Hematopoietic multipotent progenitor cell treated with erythropoietin and hydrocortisone succinate and interleukin-3 and kit ligand, for 4 days (in vitro differentiated cells): ENCODE measurements around the gene SLC25A13.
A peak's percentile ranks its signal among the peaks of the same experiment; 100 is the strongest.

ENCODE experiments used
- DNase-seq: peaks from one replicate; pipeline ENCODE4 v3.0.0-alpha.2; 2015

Gene SLC25A13

DNA sequence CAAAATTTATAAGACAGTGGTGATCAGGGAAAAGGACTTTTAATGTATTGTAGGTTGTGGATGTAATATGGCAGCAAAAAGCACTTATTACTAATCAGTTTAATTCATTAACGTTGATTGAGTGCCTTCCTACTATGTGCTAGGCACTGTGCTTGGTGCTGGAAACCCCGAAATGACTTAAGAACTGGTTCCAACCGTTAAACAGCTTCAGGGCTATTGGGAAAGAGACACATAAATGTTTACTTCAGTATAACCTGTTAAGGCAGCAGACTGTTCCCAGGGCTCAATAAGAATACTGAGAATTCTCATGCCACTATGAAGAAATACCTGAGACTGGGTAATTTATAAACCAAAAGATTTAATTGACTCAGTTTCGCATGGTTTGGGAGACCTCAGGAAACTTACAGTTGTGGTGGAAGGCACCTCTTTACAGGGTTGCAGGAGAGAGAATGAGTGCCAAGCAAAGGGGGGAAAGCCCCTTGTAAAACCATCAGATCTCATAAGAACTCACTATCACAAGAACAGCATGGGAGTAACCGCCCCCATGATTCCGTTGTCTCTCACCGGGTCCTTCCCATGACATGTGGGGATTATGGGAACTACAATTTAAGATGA, 1.1 kb upstream of the SLC25A13 start:
- no peak for DNase-seq

DNA sequence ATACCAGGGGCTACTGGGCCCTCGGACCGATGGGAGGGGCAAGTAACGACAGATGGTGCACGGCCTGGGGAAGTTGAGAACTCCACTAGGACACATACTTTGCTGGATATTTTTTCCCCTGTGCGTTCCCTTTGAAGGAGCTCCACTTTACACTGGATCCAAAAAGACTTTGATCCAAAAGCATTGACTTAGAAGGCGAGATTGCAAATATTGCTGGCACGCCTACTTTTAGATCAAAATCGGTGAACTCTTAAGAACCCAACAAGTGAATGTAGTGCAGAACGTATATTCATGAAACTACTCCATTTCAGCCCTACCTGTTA, 436 bp upstream of the SLC25A13 start:
- DNase-seq: no peak

DNA sequence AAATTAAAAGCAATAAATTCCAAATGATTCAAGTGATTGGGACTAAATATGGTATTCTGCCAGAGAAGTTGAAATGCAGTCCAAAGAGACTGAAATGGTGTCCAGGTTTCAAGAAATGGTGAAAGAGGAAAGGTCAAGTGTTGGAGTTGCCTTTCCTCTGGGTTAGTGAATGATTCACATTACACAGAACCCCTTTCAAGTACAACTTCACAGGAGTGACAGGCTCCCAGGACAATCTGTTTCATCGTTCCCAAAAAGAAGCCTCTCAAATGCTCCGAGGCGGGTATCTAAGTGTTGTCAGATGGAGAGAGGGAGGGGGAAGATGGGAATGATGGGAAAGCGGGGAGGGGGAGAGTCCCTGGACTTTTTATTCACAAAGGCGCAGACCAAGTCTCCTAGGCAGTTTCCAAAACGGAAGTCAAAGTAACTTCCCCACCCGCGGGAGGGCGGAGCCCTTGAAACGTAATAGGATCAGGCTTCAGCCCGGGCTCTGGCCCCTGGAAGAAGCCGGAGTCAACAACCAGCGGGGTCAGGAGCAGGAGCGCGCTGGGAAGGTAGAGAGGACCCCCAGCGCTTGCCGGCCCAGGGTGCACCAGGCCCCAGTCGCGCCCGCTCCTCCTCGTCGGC, 754 bp downstream of the SLC25A13 start:
- DNase-seq: peak; percentile 92

DNA sequence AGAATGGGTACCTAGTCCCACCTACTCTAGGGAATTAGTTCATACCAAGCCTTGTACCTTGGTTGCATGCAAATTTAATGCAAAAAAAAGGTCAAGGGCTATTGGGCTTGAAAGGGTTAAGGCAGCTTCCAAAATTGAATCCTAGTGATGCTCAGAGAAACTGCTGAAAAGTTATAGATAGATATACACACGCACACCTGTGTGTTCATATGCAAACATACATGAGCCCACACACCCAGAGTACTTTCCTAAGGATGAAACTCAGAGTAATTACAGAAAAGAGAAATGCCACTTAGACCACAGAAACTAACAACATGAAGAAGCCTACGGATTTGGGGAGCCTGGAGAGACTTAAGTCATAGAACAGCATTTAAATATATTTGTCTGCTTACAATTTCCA, 1.5 kb downstream of the SLC25A13 start:
- peak; percentile 10 for DNase-seq

DNA sequence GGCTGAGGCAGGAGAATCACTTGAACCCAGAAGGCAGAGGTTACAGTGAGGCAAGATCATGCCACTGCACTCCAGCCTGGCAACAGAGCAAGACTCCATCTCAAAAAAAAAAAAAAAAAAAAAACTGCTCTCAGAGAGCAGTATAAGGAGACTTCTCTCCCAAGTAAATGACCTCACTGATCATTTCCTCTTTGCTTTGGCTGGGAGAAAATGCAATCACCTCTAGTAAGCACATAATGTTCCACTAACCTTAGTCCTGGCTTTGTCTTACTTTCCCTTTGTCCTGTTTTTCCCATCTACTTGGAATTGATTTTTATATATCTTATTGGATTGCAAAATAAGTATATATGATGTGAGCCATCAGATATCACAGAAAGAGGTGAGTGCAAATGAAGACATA, 2.5 kb downstream of the SLC25A13 start:
- DNase-seq: no peak

DNA sequence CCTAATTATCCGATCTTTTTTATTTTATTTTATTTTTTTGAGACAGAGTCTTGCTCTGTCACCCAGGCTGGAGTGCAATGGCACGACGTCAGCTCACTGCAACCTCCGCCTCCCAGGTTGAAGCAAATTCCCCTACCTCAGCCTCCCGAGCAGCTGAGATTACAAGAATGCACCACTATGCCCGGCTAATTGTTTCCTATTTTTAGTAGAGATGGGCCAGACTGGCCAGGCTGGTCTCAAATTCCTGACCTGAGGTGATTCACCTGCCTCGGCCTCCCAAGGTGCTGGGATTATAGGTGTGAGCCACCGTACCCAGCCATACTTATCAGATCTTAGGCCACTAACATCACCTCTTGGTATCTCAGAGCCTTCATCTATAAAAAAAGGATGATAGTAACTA, 4.9 kb downstream of the SLC25A13 start:
- no peak for DNase-seq

DNA sequence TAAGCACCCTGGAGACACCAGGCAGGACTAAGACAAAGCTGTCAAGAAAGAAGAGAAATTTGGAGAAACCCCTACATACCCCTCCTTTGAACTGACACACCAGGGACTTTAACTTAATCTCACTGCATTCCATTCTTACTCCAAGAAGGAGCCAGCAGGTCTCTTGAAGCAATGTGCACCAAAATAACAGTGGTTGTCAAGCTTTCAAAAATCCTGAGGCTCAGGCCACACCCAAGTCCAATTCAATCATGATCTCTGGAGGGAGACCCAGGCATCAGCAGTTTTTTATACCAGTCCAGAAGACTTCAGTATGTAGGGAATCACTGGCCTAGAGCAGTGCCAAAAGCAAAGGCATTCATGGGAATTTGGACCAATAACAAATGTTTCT, 6.8 kb downstream of the SLC25A13 start:
- no peak for DNase-seq

DNA sequence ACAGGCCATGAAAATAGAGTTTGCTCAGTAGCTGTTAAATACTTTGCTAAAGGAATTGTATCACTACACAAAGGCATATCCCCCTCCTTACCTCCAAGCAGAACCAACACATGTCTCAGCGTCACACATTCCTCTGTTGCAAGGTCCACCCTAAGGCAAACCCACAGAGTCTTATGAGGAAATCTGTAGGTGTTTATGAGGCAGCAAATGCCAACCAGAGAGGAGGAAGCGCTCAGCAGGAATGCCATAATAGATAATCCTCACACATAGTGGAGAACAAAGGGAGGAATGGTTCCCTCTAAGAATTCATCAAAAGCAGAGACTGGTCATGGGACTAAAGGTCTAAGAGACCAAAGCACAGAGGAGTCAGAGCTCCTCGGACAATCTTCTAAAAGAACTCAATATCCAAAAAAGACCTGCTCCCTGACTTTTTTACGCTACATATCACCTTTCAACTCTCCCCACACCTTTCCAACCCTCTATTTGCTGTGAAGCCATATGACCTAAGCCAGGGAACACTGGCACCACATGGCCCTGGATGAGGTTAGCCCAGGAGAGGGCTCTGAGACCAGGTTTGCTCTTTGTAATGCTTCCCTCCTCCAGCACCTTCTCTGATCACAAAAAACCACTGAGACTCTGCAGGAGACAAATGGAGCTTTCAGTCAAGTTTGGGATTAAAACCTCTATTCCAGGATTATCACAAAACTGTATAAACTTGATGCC, 7.3 kb downstream of the SLC25A13 start:
- no peak for DNase-seq

DNA sequence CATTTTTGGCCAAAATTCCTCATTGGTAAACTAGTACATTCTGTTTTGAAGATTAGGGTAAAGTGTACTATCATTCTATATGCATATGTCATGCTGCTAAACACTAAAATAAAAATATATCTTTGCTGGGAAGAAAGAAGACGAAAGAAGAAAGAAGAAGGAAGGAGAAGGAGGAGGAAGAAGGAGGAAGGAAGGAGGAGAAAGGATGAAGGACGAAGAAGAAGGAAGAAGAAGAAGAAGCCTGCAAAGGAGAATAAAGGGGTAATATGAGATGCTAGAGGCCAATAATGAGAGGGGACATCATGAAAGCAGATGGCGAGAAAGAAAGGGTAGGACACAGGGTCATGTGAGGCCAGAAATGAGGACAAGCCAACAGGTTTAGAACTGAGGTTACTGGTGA, 8.0 kb downstream of the SLC25A13 start:
- no peak for DNase-seq

DNA sequence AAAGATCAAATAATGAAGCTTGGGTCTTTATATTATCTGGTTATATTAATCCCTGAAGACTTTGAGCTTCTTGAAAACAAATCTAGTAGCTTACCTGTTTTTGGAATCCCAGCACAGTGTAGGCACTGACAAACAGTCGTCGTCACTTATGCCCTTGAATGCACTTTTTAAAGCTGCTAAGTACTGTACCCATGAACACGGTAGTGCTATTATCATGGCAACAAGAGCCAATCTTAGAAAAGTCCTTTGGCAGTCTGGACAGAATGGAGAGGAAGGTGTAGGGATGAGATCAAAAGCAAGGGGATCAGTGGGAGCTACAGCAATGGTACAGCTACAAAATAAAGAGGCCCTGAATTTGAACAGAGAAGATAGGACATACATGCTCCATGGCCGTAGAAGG, 9.4 kb downstream of the SLC25A13 start:
- no peak for DNase-seq

DNA sequence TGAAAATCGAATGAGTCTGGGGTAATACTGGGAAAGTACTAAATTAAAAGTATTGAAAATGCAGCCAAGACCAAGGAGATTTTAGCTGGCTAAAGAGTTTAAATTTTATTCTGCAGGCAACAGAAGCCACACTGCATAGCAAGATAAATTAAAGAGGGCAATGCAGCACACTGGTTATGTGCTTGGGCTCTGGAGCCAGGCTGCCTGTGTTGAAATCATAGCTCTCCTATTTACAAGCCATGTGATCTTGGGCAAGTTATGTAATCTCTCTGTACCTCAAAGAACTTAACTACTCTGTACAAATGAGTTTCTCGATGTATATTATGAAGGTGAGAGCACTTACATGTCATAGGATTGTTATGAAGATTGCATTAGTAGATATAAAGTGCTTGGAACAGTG, 9.9 kb downstream of the SLC25A13 start:
- DNase-seq: peak; percentile 79

DNA sequence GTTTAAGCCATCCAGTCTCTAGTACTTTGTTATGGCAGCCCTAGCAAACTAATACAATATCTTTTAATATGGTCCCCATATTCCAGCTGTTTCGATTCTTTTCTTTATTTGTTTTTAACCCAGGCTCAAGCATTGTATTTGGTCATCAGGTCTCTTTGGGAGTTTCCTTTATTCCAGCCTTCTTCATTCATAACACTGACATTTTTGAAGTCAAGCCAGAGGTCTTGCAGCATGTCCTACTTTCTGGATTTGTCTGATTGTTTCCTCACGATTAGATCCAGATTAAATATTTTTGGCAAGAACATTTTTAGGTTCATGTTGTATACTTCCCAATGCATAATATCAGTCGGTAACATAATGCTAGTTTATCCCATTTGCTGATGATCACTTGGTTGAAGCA, 11.8 kb downstream of the SLC25A13 start:
- DNase-seq: no peak

DNA sequence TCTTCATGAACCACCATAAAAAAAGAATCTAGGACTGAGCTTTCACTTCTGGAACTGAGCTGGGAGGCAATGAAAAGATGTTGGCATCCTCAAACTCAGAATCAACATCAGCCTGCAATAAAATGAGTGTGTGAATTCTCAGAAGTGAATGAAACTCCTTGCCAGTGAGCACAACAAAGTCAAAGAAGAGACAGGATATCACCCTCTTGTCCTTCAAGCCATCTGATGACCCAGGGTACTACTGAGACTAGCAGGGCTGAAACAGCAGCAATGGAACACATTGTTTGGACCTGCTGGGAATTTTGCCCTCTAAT, 13.0 kb downstream of the SLC25A13 start:
- no peak for DNase-seq

DNA sequence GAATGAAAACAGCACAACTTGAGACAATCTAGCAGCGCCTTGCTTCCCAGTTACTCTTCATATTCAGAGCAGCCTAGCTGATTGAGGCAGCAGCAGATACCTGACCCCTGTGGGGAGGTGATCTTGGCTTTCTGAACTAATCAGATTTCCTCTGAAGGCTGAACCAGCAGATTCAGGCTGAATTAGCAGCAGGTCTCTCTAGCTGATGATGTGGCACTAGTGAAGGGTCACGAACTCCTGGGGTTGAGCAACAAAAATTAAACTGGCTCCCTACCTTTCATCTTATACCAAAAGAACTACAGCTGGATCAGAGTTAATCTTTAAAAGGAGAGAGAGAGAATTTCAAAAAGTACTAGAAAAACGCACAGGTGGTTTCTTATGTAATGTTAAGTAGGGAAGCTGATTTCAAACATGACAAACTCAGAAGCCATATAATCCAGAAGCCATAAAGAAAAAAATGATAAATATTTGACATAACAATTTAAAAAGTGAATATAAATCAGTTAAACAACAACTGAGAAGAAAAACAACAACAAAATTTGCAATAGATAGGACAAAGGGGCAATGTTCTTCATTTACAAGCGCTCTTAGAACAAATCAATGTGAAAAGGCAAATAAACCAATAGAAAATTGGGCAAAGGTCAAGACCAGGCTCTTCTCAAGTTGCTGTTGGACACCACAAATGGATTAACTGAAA, 13.5 kb downstream of the SLC25A13 start:
- no peak for DNase-seq

DNA sequence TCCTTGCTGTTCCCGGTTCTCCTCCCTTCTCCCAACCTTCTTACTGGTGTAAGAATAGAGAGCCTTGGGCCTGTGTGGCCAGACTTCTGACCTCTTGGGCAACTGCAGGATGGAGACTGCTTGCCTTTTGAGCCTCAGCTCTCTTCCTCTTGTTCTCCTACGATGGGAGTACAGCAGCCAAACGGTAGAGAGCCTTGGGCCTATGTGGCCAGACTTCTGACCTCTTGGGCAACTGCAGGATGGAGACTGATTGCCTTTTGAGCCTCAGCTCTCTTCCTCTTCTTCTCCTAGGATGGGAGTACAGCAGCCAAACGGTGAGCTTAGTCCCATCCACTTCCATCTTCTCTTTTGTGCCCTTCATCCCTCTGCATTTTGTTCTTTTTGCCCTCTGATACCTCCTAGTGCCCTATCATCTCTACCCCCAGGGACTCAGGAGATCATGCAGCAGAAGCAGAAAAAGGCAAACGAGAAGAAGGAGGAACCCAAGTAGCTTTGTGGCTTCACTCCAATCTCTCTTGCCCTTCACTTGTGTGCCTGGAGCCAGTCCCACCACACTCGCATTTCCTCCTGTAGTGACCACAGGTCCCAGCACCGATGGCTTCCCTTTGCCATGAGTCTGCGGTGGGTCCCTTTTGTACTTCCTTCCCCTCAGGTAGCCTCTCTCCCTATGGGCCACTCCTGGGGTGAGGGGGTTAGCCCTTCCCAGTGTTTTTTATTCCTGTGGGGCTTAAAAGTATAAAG, 15.3 kb downstream of the SLC25A13 start:
- DNase-seq: peak; percentile 75

DNA sequence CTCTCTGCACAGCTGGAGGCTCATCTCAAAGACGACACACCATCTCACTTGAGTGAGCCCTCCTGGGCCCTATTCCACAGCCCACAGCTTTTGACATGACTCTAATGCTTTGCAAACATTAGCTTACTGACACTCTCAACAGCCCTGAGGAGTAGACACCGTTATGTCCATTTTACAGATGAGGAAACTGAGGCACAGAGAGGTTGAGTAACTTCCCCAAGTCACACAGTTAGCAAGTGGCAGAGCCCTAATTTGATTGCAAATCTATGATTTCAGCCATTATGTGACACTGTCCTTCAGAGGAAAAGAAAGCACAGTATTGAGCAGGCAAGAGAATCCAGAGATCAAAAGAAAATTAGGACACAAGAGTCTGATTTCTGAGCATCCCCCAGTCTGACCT, 16.0 kb downstream of the SLC25A13 start:
- no peak for DNase-seq

DNA sequence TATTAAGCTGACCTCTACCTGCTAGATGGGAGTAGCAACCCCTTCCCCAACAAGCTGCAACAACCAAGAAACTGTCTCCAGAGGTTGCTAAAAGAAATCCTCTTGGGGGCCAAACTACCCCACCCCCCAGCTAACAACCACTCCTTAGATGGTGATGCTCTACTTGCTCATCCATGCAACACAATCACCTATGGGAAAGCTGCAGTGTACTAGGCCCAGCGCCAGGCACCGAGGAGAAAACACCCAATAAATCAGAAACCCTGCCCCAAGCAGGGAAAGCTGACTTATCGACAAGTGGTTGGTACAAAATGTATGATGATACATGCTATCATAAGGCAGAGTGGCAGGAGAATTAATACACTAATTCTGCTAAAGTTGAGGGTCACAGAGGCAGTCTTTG, 17.3 kb downstream of the SLC25A13 start:
- no peak for DNase-seq

DNA sequence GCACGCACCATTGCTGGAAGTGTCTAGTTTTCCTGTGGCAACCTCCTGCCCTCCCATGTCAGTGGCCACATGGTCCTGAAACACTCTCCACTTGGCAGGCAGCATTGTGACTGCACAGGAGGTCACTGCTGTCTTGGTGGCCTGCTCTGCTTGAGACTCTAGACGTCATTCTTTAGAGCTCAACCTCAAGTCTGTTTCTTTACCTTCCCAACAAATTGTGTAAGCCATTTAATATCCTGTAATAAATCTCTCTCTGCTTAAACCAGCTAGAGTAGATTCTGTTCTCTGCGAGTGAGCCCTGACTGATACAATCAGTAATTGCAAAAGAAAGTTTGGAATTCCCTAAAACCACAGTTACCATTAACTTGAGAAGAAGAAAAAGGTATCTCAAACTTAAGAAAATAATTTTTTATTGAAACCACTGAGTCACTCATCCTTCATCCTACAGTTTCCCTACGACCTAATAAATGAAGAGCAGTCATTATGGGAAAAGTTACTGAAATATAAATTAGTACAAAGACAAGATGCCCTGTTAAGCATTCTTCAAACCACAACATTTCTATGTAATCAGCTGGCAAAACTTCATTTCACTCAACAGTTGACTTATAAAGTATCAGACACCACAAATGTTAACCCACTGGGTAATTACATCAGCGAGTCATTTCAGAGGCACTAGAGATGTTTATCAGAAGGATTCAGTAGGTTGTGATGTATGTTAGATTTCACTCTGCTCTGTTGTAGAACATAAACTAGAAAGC, 18.0 kb downstream of the SLC25A13 start:
- peak; percentile 65 for DNase-seq

DNA sequence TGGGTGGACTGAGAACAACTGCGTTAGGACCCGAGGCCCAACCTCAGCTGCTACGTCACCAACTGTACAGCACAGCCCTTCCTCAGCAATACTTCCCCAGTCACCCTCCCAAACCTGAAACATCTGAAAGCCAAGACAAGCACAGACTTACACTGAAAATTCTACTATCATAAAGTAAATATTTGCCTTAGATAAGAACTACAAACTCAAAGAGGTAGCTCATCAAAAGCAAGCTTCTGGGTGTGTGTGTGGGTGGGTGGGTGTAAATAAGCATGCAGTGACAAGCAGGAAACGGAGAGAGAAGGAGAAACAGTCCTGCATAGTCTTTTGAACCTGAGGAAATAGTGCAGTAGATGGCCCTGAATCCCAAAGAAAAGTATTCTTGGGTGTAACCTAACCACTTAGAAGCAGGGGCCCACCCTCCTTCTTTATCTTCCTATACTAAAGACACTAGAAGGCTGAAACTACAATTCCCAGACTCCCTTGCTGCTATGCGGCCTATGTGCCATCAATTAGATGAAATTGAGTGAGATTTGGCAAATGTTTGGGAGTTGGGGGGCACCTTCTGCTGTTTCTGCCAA, 18.7 kb downstream of the SLC25A13 start:
- DNase-seq: peak; percentile 41

DNA sequence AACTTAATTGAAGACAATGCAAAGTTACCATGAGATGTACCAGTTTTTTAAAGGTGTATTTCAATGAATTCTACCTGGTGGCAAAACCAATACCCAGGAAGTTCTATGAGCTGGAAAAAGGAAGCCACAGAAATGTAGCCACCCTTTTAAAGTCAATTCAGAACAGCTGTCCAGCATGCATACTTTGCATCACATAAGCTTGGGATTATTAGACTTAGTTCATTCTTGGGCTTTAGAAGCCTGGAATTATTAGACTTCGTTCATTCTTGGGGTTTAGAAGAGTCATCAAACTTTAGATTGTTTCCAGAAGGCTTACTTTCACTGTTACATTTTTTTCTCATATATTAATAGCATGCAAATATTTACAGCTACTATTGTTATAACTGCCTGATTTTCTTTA, 20.9 kb downstream of the SLC25A13 start:
- DNase-seq: no peak

DNA sequence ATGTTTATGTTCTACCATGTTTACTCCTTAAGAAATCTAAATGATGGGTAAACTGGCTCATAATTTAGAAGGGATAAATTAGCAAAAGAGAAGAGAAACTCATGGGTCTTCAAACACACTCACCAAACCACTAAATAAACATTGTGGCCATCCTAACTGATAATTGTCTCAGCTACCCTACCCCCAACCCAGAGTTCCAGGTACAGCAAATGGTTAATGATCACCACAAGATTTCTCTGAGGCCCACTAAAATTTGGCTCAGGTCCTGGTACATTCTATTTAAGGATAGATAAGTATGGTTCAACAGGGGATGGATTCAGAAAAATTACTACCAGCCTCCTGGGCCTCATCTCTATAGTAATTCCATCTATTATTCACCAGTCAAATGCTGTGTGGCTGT, 21.4 kb downstream of the SLC25A13 start:
- DNase-seq: peak; percentile 15

DNA sequence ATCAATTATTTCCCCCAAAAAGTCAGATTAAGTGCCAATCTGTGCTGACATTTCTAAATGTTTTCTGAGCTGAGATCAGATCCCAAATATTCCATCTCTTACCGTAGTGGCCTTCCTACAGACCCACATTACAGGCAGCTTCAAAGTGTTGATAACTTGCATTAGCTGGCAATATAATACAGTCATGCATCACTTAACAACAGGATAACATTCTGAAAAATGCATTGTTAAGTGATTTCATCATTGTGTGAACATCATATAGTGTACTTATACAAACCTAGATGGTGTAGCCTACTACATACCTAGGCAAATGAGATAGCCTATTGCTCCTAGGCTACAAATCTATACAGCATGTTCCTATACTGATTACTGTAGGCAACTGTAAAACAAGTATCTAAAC, 22.4 kb downstream of the SLC25A13 start:
- DNase-seq: no peak
